OCI-LY3 (cell line): ENCODE results near the gene NEB.

Experiments used
- H2AFZ ChIP-seq: fragments of 200-600, 300-600 bp; shearing (Covaris generic); 2 replicates; pipeline ENCODE4 v1.6.0; 2014; ENCODE audit warnings: antibody characterized with exemption, low read depth, low read length
- H3K27ac ChIP-seq: fragments of 200-600, 300-600 bp; sonication (generic); 2 replicates; pipeline ENCODE4 v1.5.1; 2014; ENCODE audit warnings: mild to moderate bottlenecking, low read length, moderate library complexity, mixed read lengths
- H3K27me3 ChIP-seq: fragments of 200-600, 300-600 bp; sonication (generic); 2 replicates; pipeline ENCODE4 v1.6.1; 2014; ENCODE audit warnings: low read depth, low read length, mixed read lengths
- H3K36me3 ChIP-seq: fragments of 200-600, 300-600 bp; sonication (generic); replicated peaks from 2 replicates; pipeline ENCODE3; 2014; ENCODE audit warnings: low read depth, low read length, mixed read lengths
- H3K4me1 ChIP-seq: fragments of 300-600, 200-600 bp; sonication (generic); 2 replicates; pipeline ENCODE4 v1.6.1; 2014; ENCODE audit warnings: low read length, mixed read lengths
- H3K4me2 ChIP-seq: fragments of 200-600, 300-600 bp; sonication (generic); 2 replicates; pipeline ENCODE4 v1.6.1; 2014; ENCODE audit warnings: low read length, mixed read lengths
- H3K4me3 ChIP-seq: fragments of 300-600, 200-600 bp; sonication (generic); 2 replicates; pipeline ENCODE4 v1.5.1; 2014; ENCODE audit warnings: antibody characterized with exemption, mild to moderate bottlenecking, low read length, moderate library complexity
- H3K79me2 ChIP-seq: fragments of 300-600, 200-600 bp; shearing (Covaris generic); 2 replicates; pipeline ENCODE4 v1.6.1; 2014; ENCODE audit warnings: mild to moderate bottlenecking, low read length, mixed read lengths
- H3K9ac ChIP-seq: fragments of 300-600, 200-600 bp; shearing (Covaris generic); 2 replicates; pipeline ENCODE4 v1.6.0; 2014; ENCODE audit warnings: mild to moderate bottlenecking, low read length, moderate library complexity
- H3K9me3 ChIP-seq: fragments of 200-600, 300-600 bp; shearing (Covaris generic); 2 replicates; pipeline ENCODE4 v1.6.1; 2014; ENCODE audit warnings: low read length, mixed read lengths; ENCODE audit not compliant: insufficient read depth
- H4K20me1 ChIP-seq: fragments of 200-600, 300-600 bp; sonication (generic); 2 replicates; pipeline ENCODE4 v1.6.1; 2016; ENCODE audit warnings: low read length, mixed read lengths; ENCODE audit not compliant: insufficient read depth
- CTCF ChIP-seq: fragments of 200-600, 300-600 bp; sonication (generic); IDR thresholded peaks from 2 replicates; pipeline ENCODE4 v1.5.1; 2014; ENCODE audit warnings: antibody characterized with exemption, low read length, low read depth
- EZH2phosphoT487 ChIP-seq: fragments of 200-600 bp; shearing (Covaris generic); IDR thresholded peaks from 2 replicates; pipeline ENCODE4 v1.6.1; 2018; ENCODE audit warnings: antibody characterized with exemption, mixed run types, low read depth

Gene NEB

GRCh38 chr2:151679994-151680393 is 54.3 kb downstream of the NEB start:
- Histone ChIP-seq H3K4me2 (no peak overlapping the region), H3K9me3 (no peaks in the 10 kb centered on the region), H2AFZ (no peak overlapping the region), H3K4me3 (no peak overlapping the region), H3K4me1 (peaks cover 13% of the 10 kb centered on the region), H4K20me1 (no peaks in the 10 kb centered on the region), H3K36me3 (no peaks in the 10 kb centered on the region), H3K27me3 (peaks cover 14% of the 10 kb centered on the region), H3K9ac (no peak overlapping the region), H3K27ac (no peak overlapping the region), H3K79me2 (no peaks in the 10 kb centered on the region)
- TF ChIP-seq CTCF (no peak), EZH2phosphoT487 (no peak)

- no peaks in the 10 kb centered on the region for H3K79me2 ChIP-seq
These were observed 55.4 kb downstream of the NEB start for GRCh38 chr2:151678849-151679248.

GRCh38 chr2:151673016-151673415 is 61.3 kb downstream of the NEB start:
- H3K4me1 ChIP-seq = peaks cover 36% of the 10 kb centered on the region
- H3K4me3 ChIP-seq = no peak overlapping the region
- no peaks in the 10 kb centered on the region for H3K79me2 ChIP-seq
- no peaks in the 10 kb centered on the region for H3K36me3 ChIP-seq
- no peak overlapping the region for H2AFZ ChIP-seq
- H3K4me2 ChIP-seq = no peak overlapping the region
- peaks cover 43% of the 10 kb centered on the region for H3K27me3 ChIP-seq
- no peaks in the 10 kb centered on the region for H3K9me3 ChIP-seq
- H3K27ac ChIP-seq = no peak overlapping the region
- TF ChIP-seq CTCF (no peak), EZH2phosphoT487 (no peak)
- H4K20me1 ChIP-seq = peaks cover 4% of the 10 kb centered on the region; the same call in 1 of the 2 replicates
- no peak overlapping the region for H3K9ac ChIP-seq

More at GRCh38 chr2:151678849-151679248, 55.4 kb downstream of the NEB start:
- TF ChIP-seq EZH2phosphoT487 (no peak), CTCF (no peak)
- Histone ChIP-seq H3K4me1 (peaks cover 14% of the 10 kb centered on the region), H2AFZ (no peak overlapping the region), H3K4me2 (no peak overlapping the region), H3K27me3 (peaks cover 26% of the 10 kb centered on the region), H4K20me1 (no peaks in the 10 kb centered on the region), H3K36me3 (no peaks in the 10 kb centered on the region), H3K27ac (no peak overlapping the region), H3K9me3 (no peaks in the 10 kb centered on the region), H3K4me3 (no peak overlapping the region), H3K9ac (no peak overlapping the region)

- H3K79me2 ChIP-seq = no peaks in the 10 kb centered on the region
- H3K4me2 ChIP-seq = no peak overlapping the region
- no peak overlapping the region for H3K4me3 ChIP-seq
- no peaks in the 10 kb centered on the region for H3K36me3 ChIP-seq
- H4K20me1 ChIP-seq = peaks cover 4% of the 10 kb centered on the region; the same call in 1 of the 2 replicates
- peaks cover 43% of the 10 kb centered on the region for H3K27me3 ChIP-seq
- H3K4me1 ChIP-seq = peaks cover 36% of the 10 kb centered on the region
- no peak for TF ChIP-seq EZH2phosphoT487
- TF ChIP-seq CTCF = no peak
- no peak overlapping the region for H3K27ac ChIP-seq
- no peak overlapping the region for H2AFZ ChIP-seq
- no peaks in the 10 kb centered on the region for H3K9me3 ChIP-seq
- no peak overlapping the region for H3K9ac ChIP-seq
These were observed 62.0 kb downstream of the NEB start for GRCh38 chr2:151672277-151672676.
